IgD-negative memory B cell (primary cell): ENCODE results near the gene NEU3. TPM values are rescaled to one million over a fixed set of nuclear protein-coding genes. Genes with fewer than 3 reads are reported as not detected.
"Not testable (repeated sequence)": the region's sequence is repeated elsewhere in the genome, so short reads cannot be mapped to it uniquely, and the experiment has no call there.

Experiments used
- H3K27ac Mint-ChIP-seq, 3 donors: one replicate each; pipeline ENCODE4 v1.8.0; 2020 to 2022; ENCODE audit warnings: mild to moderate bottlenecking in 3 of 3, mixed read lengths in 3 of 3, moderate library complexity in 1 of 3
- H3K27me3 Mint-ChIP-seq: one replicate; pipeline ENCODE4 v1.8.0; 2021; ENCODE audit warnings: mixed read lengths
- H3K36me3 Mint-ChIP-seq: one replicate; pipeline ENCODE4 v1.8.0; 2020; ENCODE audit warnings: mild to moderate bottlenecking, mixed read lengths
- H3K4me1 Mint-ChIP-seq, 3 donors: one replicate each; pipeline ENCODE4 v1.8.0; 2020 to 2022; ENCODE audit warnings: mixed read lengths in 3 of 3, mild to moderate bottlenecking in 1 of 3
- H3K4me3 Mint-ChIP-seq, 4 donors: one replicate each; pipeline ENCODE4 v1.8.0; 2020 to 2022; ENCODE audit warnings: mild to moderate bottlenecking in 4 of 4, mixed read lengths in 4 of 4, moderate library complexity in 3 of 4
- H3K9me3 Mint-ChIP-seq, 3 donors: one replicate each; pipeline ENCODE4 v1.8.0; 2020 to 2021; ENCODE audit warnings: mixed read lengths in 3 of 3, mild to moderate bottlenecking in 1 of 3
- polyA plus RNA-seq: library from polyadenylated mRNA; unstranded; fragments of 300-500 nt; fragmentation: Illumina TruSeq; gene quantifications from one replicate; pipeline ENCODE4 v1.2.3, GENCODE V29; 2021

Gene NEU3
- polyA plus RNA-seq, 1 donor from 2014 or later = 0.89 TPM

GRCh38 chr11:75029836-75030631, 41.3 kb downstream of the NEU3 start:
- Mint-ChIP-seq H3K27me3 (no peaks in the 10 kb centered on the region), H3K4me1 (no peaks in the 10 kb centered on the region), H3K4me3 (no peak overlapping the region), H3K36me3 (peaks cover 2% of the 10 kb centered on the region), H3K27ac (no peak overlapping the region), H3K9me3 (no peaks in the 10 kb centered on the region)

GRCh38 chr11:75031224-75031753, 42.6 kb downstream of the NEU3 start:
- Mint-ChIP-seq H3K4me3 (no peak overlapping the region), H3K27ac (no peak overlapping the region), H3K9me3 (no peaks in the 10 kb centered on the region), H3K36me3 (peaks cover 2% of the 10 kb centered on the region), H3K4me1 (peaks cover 2 to 6% (median 4%) of the 10 kb centered on the region in 3 donors), H3K27me3 (no peaks in the 10 kb centered on the region)

- Mint-ChIP-seq H3K27me3 (no peaks in the 10 kb centered on the region), H3K4me3 (no peak overlapping the region), H3K9me3 (no peaks in the 10 kb centered on the region), H3K4me1 (peaks cover 2 to 6% (median 4%) of the 10 kb centered on the region in 3 donors), H3K27ac (no peak overlapping the region), H3K36me3 (peaks cover 2% of the 10 kb centered on the region)
Observed at GRCh38 chr11:75031771-75032549, 43.2 kb downstream of the NEU3 start.

- Mint-ChIP-seq H3K4me1 (peaks cover 2 to 6% (median 4%) of the 10 kb centered on the region in 3 donors), H3K27ac (no peak overlapping the region), H3K36me3 (peaks cover 2% of the 10 kb centered on the region), H3K27me3 (no peaks in the 10 kb centered on the region), H3K4me3 (no peak overlapping the region), H3K9me3 (no peaks in the 10 kb centered on the region)
Observed at GRCh38 chr11:75032550-75032935, 43.8 kb downstream of the NEU3 start.

GRCh38 chr11:75033916-75034315, 45.2 kb downstream of the NEU3 start:
- no peak overlapping the region for H3K4me3 Mint-ChIP-seq
- H3K9me3 Mint-ChIP-seq = no peaks in the 10 kb centered on the region
- H3K4me1 Mint-ChIP-seq = peaks cover 2 to 6% (median 4%) of the 10 kb centered on the region in 3 donors
- peaks cover 4% of the 10 kb centered on the region for H3K36me3 Mint-ChIP-seq
- no peak overlapping the region for H3K27ac Mint-ChIP-seq
- H3K27me3 Mint-ChIP-seq = no peaks in the 10 kb centered on the region

GRCh38 chr11:75035256-75035655, 46.5 kb downstream of the NEU3 start:
- Mint-ChIP-seq H3K9me3 (peaks cover 0 to 4% (median 0%) of the 10 kb centered on the region in 3 donors), H3K27me3 (no peaks in the 10 kb centered on the region), H3K27ac (no peak overlapping the region), H3K4me3 (peak overlapping the region in 1 of 4 donors; percentile 43), H3K4me1 (peaks cover 2 to 6% (median 4%) of the 10 kb centered on the region in 3 donors), H3K36me3 (peaks cover 3% of the 10 kb centered on the region)

GRCh38 chr11:75035911-75036565, 47.3 kb downstream of the NEU3 start:
- H3K36me3 Mint-ChIP-seq = peaks cover 6% of the 10 kb centered on the region
- peaks cover 2 to 6% (median 4%) of the 10 kb centered on the region in 3 donors for H3K4me1 Mint-ChIP-seq
- H3K27ac Mint-ChIP-seq = peak overlapping the region in 1 of 3 donors; percentile 78
- H3K9me3 Mint-ChIP-seq = peaks cover 0 to 8% (median 2%) of the 10 kb centered on the region in 3 donors
- H3K4me3 Mint-ChIP-seq = no peak overlapping the region
- H3K27me3 Mint-ChIP-seq = no peaks in the 10 kb centered on the region

- Mint-ChIP-seq H3K36me3 (peaks cover 8% of the 10 kb centered on the region), H3K4me1 (peaks cover 4 to 6% (median 4%) of the 10 kb centered on the region in 3 donors)
Observed at GRCh38 chr11:75040167-75040770, 51.5 kb downstream of the NEU3 start.

GRCh38 chr11:75041263-75041662, 52.5 kb downstream of the NEU3 start:
- Mint-ChIP-seq H3K27me3 (no peaks in the 10 kb centered on the region), H3K4me1 (peaks cover 0 to 2% (median 0%) of the 10 kb centered on the region in 3 donors), H3K9me3 (peaks cover 2 to 8% (median 4%) of the 10 kb centered on the region in 3 donors), H3K36me3 (peaks cover 8% of the 10 kb centered on the region), H3K27ac (no peak overlapping the region), H3K4me3 (no peak overlapping the region)

More at GRCh38 chr11:75040167-75040770, 51.5 kb downstream of the NEU3 start:
- peaks cover 2 to 8% (median 4%) of the 10 kb centered on the region in 3 donors for H3K9me3 Mint-ChIP-seq
- no peak overlapping the region for H3K27ac Mint-ChIP-seq
- H3K27me3 Mint-ChIP-seq = no peaks in the 10 kb centered on the region
- no peak overlapping the region for H3K4me3 Mint-ChIP-seq

- H3K4me3 Mint-ChIP-seq, H3K27me3 Mint-ChIP-seq, H3K9me3 Mint-ChIP-seq, H3K4me1 Mint-ChIP-seq, H3K36me3 Mint-ChIP-seq, H3K27ac Mint-ChIP-seq: not testable (repeated sequence)
Observed at GRCh38 chr11:75041821-75042220, 53.1 kb downstream of the NEU3 start.

GRCh38 chr11:75044381-75045170, 55.8 kb downstream of the NEU3 start:
- not testable (repeated sequence) for H3K27me3 Mint-ChIP-seq, H3K36me3 Mint-ChIP-seq, H3K9me3 Mint-ChIP-seq, H3K4me3 Mint-ChIP-seq, H3K27ac Mint-ChIP-seq
- H3K4me1 Mint-ChIP-seq = peaks cover 1 to 15% (median 9%) of the 10 kb centered on the region in 3 donors

GRCh38 chr11:75046668-75047067, 57.9 kb downstream of the NEU3 start:
- H3K9me3 Mint-ChIP-seq, H3K4me3 Mint-ChIP-seq, H3K27ac Mint-ChIP-seq, H3K27me3 Mint-ChIP-seq, H3K36me3 Mint-ChIP-seq: not testable (repeated sequence)
- peaks cover 1 to 25% (median 18%) of the 10 kb centered on the region in 3 donors for H3K4me1 Mint-ChIP-seq

- Mint-ChIP-seq H3K27me3 (no peaks in the 10 kb centered on the region), H3K27ac (no peak overlapping the region), H3K36me3 (no peaks in the 10 kb centered on the region), H3K9me3 (peaks cover 0 to 1% (median 0%) of the 10 kb centered on the region in 3 donors), H3K4me3 (no peak overlapping the region), H3K4me1 (peaks cover 1 to 25% (median 18%) of the 10 kb centered on the region in 3 donors)
Observed at GRCh38 chr11:75047191-75047590, 58.5 kb downstream of the NEU3 start.
